Thoracic aorta (tissue), 2 donors: ENCODE data around the gene ERMP1. TPM values are rescaled to one million over a fixed set of nuclear protein-coding genes. Genes with fewer than 3 reads are reported as not detected.

ENCODE experiments used
- ATAC-seq: fragments of 150-250 bp; one replicate; pipeline ENCODE4 v1.8.0; 2017; ENCODE audit warnings: low read depth; ENCODE audit not compliant: insufficient number of reproducible peaks, low FRiP score
- DNase-seq: peaks from one replicate; pipeline ENCODE4 v3.0.0-alpha.2; 2020; ENCODE audit warnings: low spot score
- H3K27ac ChIP-seq, 2 donors: fragments of 200-600 bp; sonication (generic); 1 replicate in 1 of 2; 2 replicates in 1 of 2; pipeline ENCODE4 v1.5.1; 2016; ENCODE audit warnings: mild to moderate bottlenecking in 2 of 2, moderate library complexity in 2 of 2
- H3K27me3 ChIP-seq: fragments of 200-600 bp; sonication (generic); replicated peaks from 2 replicates; pipeline ENCODE4 v1.6.0; 2016; ENCODE audit warnings: mild to moderate bottlenecking; ENCODE audit not compliant: insufficient read depth
- H3K36me3 ChIP-seq: fragments of 200-600 bp; sonication (generic); one replicate; pipeline ENCODE4 v1.5.1; 2016
- H3K4me1 ChIP-seq, 2 donors: fragments of 200-600 bp; sonication (generic); 1 replicate in 1 of 2; 2 replicates in 1 of 2; pipeline versions ENCODE4 v1.5.1 to v1.6.0; 2016; ENCODE audit warnings: low read depth in 2 of 2, mild to moderate bottlenecking in 1 of 2; ENCODE audit not compliant: control insufficient read depth in 1 of 2
- H3K4me3 ChIP-seq: fragments of 200-600 bp; sonication (generic); 2 replicates; pipeline ENCODE4 v1.5.1; 2016; ENCODE audit warnings: mild to moderate bottlenecking
- H3K9me3 ChIP-seq: fragments of 200-600 bp; sonication (generic); 2 replicates; pipeline ENCODE4 v1.5.1; 2016
- CTCF ChIP-seq: fragments of 200-600 bp; sonication (generic); IDR thresholded peaks from one replicate; pipeline ENCODE4 v1.5.1; 2019; ENCODE audit warnings: antibody characterized with exemption
- total RNA-seq, 2 donors: library from RNA; depleted of rRNA; stranded (reverse); fragments of >200 nt; gene quantifications; one replicate each; pipeline versions ENCODE4 v1.1.0 to v1.2.3, GENCODE V29; 2016

The ERMP1 gene
- total RNA-seq, 2 donors from 2014 or later = 9.0 to 14.5 TPM

- H3K27me3 ChIP-seq = no peaks in the 10 kb centered on the region
- no peak overlapping the region for H3K4me3 ChIP-seq
- ATAC-seq (no peak), DNase-seq (no peak)
- no peaks in the 10 kb centered on the region for H3K4me1 ChIP-seq
- no peaks in the 10 kb centered on the region for H3K9me3 ChIP-seq
- peaks cover 51% of the 10 kb centered on the region for H3K36me3 ChIP-seq
- no peak overlapping the region for H3K27ac ChIP-seq
- TF ChIP-seq CTCF = no peak
Observed at GRCh38 chr9:5767968-5768932, 64.7 kb downstream of the ERMP1 start.

DNA sequence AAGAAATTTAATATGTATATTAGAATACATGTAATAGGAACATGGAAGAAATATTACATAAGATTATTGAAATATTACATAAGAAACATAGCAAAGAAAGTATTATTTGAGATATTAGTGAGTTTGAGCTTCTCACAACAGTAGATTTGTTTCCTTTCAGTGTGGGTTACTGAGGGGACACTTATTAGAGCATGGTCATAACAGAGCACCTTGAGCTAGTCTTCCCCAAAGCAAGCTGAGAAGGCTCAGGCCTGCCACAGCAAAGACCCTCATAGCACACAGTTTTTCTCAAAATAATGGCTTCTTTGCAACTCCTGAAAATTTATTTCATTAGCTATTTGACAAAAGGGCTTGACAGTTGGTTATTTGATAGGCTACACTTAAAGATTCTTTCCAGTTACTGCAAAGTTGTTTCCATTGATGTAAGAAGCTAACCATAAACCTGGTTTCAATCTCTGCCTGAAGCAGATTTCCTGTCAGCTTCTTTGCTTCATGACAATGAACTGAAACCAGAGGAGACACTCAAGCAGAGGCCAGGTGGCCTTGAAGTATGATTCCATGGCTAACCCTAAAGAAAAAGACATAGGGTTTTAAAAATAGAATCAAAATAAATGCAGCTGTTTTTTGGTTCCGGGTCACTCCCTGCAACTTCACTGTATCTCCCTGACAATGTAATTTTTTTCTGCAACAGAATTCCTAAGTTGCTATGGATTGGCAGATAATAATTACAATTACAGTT lies 68.6 kb downstream of the ERMP1 start:
- no peak for TF ChIP-seq CTCF
- H3K27me3 ChIP-seq = no peaks in the 10 kb centered on the region
- no peak overlapping the region for H3K4me3 ChIP-seq
- ATAC-seq = no peak
- H3K36me3 ChIP-seq = peaks cover 44% of the 10 kb centered on the region
- DNase-seq = no peak
- no peak overlapping the region for H3K27ac ChIP-seq
- no peaks in the 10 kb centered on the region for H3K9me3 ChIP-seq
- H3K4me1 ChIP-seq = no peaks in the 10 kb centered on the region

GRCh38 chr9:5762421-5762820 lies 70.5 kb downstream of the ERMP1 start:
- no peak for ATAC-seq
- no peak for DNase-seq
- H3K36me3 ChIP-seq = peaks cover 36% of the 10 kb centered on the region
- no peak for TF ChIP-seq CTCF
- H3K4me1 ChIP-seq = no peaks in the 10 kb centered on the region
- H3K9me3 ChIP-seq = no peaks in the 10 kb centered on the region
- no peaks in the 10 kb centered on the region for H3K27me3 ChIP-seq
- no peak overlapping the region for H3K27ac ChIP-seq
- no peak overlapping the region for H3K4me3 ChIP-seq

- Histone ChIP-seq H3K36me3 (peaks cover 25% of the 10 kb centered on the region), H3K4me3 (no peak overlapping the region), H3K4me1 (no peaks in the 10 kb centered on the region), H3K9me3 (no peaks in the 10 kb centered on the region), H3K27ac (no peak overlapping the region), H3K27me3 (no peaks in the 10 kb centered on the region)
- TF ChIP-seq CTCF = no peak
- DNase-seq = no peak
- no peak for ATAC-seq
Observed at GRCh38 chr9:5760338-5760737, 72.6 kb downstream of the ERMP1 start.

DNA sequence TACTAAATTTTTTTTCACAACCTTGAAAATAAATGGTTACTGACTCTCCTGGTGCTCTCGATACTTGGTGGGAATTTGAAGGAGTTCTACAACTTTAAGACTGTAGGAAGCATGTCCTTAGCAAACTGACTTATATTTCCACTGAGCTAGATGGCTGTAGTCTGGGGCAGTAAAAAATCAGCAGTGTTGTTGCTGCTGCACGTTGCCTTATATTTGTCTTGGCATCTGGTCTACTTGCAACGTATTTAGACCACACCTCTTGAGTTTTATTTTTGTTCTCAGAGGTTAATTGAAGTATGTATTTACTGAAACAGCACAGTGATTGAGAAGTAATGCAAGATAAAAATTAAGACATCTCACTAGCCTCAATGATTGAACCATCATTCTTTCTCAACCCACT lies 76.3 kb downstream of the ERMP1 start:
- no peak for TF ChIP-seq CTCF
- DNase-seq (no peak), ATAC-seq (no peak)
- H3K27ac ChIP-seq = no peak overlapping the region
- no peaks in the 10 kb centered on the region for H3K4me1 ChIP-seq
- H3K36me3 ChIP-seq = peaks cover 4% of the 10 kb centered on the region
- no peaks in the 10 kb centered on the region for H3K9me3 ChIP-seq
- no peaks in the 10 kb centered on the region for H3K27me3 ChIP-seq
- H3K4me3 ChIP-seq = no peak overlapping the region
